Endometrial microvascular endothelial cells (primary cell): Measurements from ENCODE around the gene SDF4. TPM values are rescaled to one million over a fixed set of nuclear protein-coding genes. Genes with fewer than 3 reads are reported as not detected.

Source experiments
- in situ Hi-C: cut with HindIII; loops from 2 replicates; pipeline ENCODE4 v1.10.0; 2017; ENCODE audit warnings: low sequenced_read_pairs, low pct_unique_long_range_greater_than_20kb; ENCODE audit errors: inconsistent ontology term
- total RNA-seq: library from RNA; depleted of rRNA; stranded (reverse); fragments of >200 nt; gene quantifications from one replicate; pipeline ENCODE4 v1.2.3, GENCODE V29; 2015; ENCODE audit errors: inconsistent ontology term

The SDF4 gene
- total RNA-seq, 1 donor from 2014 or later, result 186 TPM

GRCh38 chr1:1244192-1244811, 12.5 kb upstream of the SDF4 start:
- in situ Hi-C loops, result no loop called here

GRCh38 chr1:1243807-1244191, 12.0 kb upstream of the SDF4 start:
- in situ Hi-C loops, result no loop called here

GRCh38 chr1:1243266-1243660, 11.5 kb upstream of the SDF4 start:
- in situ Hi-C loops, result no loop called here

- in situ Hi-C loops, result no loop called here
Observed at GRCh38 chr1:1242461-1243265, 10.9 kb upstream of the SDF4 start.

GRCh38 chr1:1241588-1242219, 9.9 kb upstream of the SDF4 start:
- in situ Hi-C loops, result no loop called here

GRCh38 chr1:1240822-1241587, 9.2 kb upstream of the SDF4 start:
- in situ Hi-C loops, result no loop called here

GRCh38 chr1:1240348-1240732, 8.5 kb upstream of the SDF4 start:
- in situ Hi-C loops, result no loop called here

- in situ Hi-C loops, result no loop called here
Observed at GRCh38 chr1:1239614-1240347, 8.0 kb upstream of the SDF4 start.

GRCh38 chr1:1239227-1239613, 7.4 kb upstream of the SDF4 start:
- in situ Hi-C loops, result no loop called here

- in situ Hi-C loops, result no loop called here
Observed at GRCh38 chr1:1238702-1239178, 6.9 kb upstream of the SDF4 start.

GRCh38 chr1:1237874-1238701, 6.3 kb upstream of the SDF4 start:
- in situ Hi-C loops, result no loop called here

- in situ Hi-C loops, result no loop called here
Observed at GRCh38 chr1:1236945-1237873, 5.4 kb upstream of the SDF4 start.

- in situ Hi-C loops, result no loop called here
Observed at GRCh38 chr1:1236176-1236763, 4.5 kb upstream of the SDF4 start.

GRCh38 chr1:1235016-1235744, 3.4 kb upstream of the SDF4 start:
- in situ Hi-C loops, result no loop called here

GRCh38 chr1:1234180-1234808, 2.5 kb upstream of the SDF4 start:
- in situ Hi-C loops, result no loop called here

- in situ Hi-C loops, result no loop called here
Observed at GRCh38 chr1:1233567-1233892, 1.7 kb upstream of the SDF4 start.
